H1 (cell line): Measurements from ENCODE around the gene STX16.

Source experiments
- CEBPB ChIP-seq: IDR thresholded peaks from 2 replicates; pipeline ENCODE4 v1.6.1; 2012; ENCODE audit warnings: low read depth, low read length
- CHD7 ChIP-seq: fragments of 300-600 bp; sonication (generic); IDR thresholded peaks from 2 replicates; pipeline ENCODE4 v1.7.1; 2012; ENCODE audit warnings: low read length, moderate library complexity, mild to moderate bottlenecking, inconsistent platforms; ENCODE audit not compliant: insufficient replicate concordance
- CTCF ChIP-seq, 3 experiments: IDR thresholded peaks; 1 replicate in 2 of 3; 2 replicates in 1 of 3; pipeline versions ENCODE4 v1.5.1 to v1.6.1; 2011; ENCODE audit warnings: low read length in 3 of 3, mild to moderate bottlenecking in 3 of 3, inconsistent platforms in 2 of 3, low read depth in 1 of 3, moderate library complexity in 1 of 3; ENCODE audit not compliant: insufficient read depth in 1 of 3; ENCODE audit errors: control extremely low read depth in 1 of 3
- EP300 ChIP-seq, 2 experiments: IDR thresholded peaks; 1 replicate in 1 of 2; 2 replicates in 1 of 2; pipeline ENCODE4 v1.6.1; 2011 to 2012; ENCODE audit warnings: low read depth in 2 of 2, low read length in 2 of 2, mild to moderate bottlenecking in 2 of 2, borderline replicate concordance in 1 of 2, inconsistent platforms in 1 of 2, moderate library complexity in 1 of 2
- EZH2 ChIP-seq: fragments of 200-600 bp; sonication (generic); IDR thresholded peaks from 2 replicates; pipeline ENCODE4 v1.7.1; 2012; ENCODE audit warnings: low read depth, mild to moderate bottlenecking, moderate library complexity, low read length, inconsistent platforms; ENCODE audit not compliant: severe bottlenecking
- POLR2A ChIP-seq, 2 experiments: IDR thresholded peaks; 1 replicate in 1 of 2; 2 replicates in 1 of 2; pipeline ENCODE4 v1.6.1; 2011; ENCODE audit warnings: low read depth in 2 of 2, low read length in 2 of 2, mild to moderate bottlenecking in 2 of 2; ENCODE audit errors: control extremely low read depth in 1 of 2
- SIRT6 ChIP-seq: IDR thresholded peaks from one replicate; pipeline ENCODE4 v1.7.1; 2012; ENCODE audit warnings: low read length, inconsistent platforms

GRCh38 chr20:58675146-58675584 lies 24.1 kb downstream of the STX16 start:
- TF ChIP-seq CHD7 = no peak
- TF ChIP-seq CTCF (IDR thresholded peaks at IDR 0.05; ENCODE audit: control extremely low read depth in 1 of 3, insufficient read depth in 1 of 3, low read depth in 1 of 3, low read length in 3 of 3) = peak in 1 of 3 experiments; percentile 5; a peak in 1 of 4 replicates
- no peak for TF ChIP-seq EZH2
- TF ChIP-seq POLR2A (IDR thresholded peaks at IDR 0.05; ENCODE audit: control extremely low read depth in 1 of 2, low read depth in 2 of 2, low read length in 2 of 2) = no peak
- no peak for TF ChIP-seq CEBPB
- no peak for TF ChIP-seq EP300 (IDR thresholded peaks at IDR 0.05; ENCODE audit: borderline replicate concordance in 1 of 2, low read depth in 2 of 2, low read length in 2 of 2)
- no peak for TF ChIP-seq SIRT6
